Left lung (tissue), 14 donors: ENCODE measurements around the gene ADGRF1. TPM values are rescaled to one million over a fixed set of nuclear protein-coding genes. Genes with fewer than 3 reads are reported as not detected.
"Not testable (repeated sequence)": the region's sequence is repeated elsewhere in the genome, so short reads cannot be mapped to it uniquely, and the experiment has no call there.

Experiments used
- ATAC-seq: fragments of 200-7000 bp; cut with Tn5 transposase; one replicate; pipeline ENCODE4 v1.9.1; 2020; ENCODE audit warnings: moderate library complexity
- DNase-seq, 4 donors: peaks; one replicate each; pipeline ENCODE4 v3.0.0-alpha.2; 2013 to 2020
- H3K27ac ChIP-seq, 2 donors: fragments of 200-600 bp; sonication (generic) in 1 of 2; one replicate each; pipeline versions ENCODE4 v1.5.0 to v1.8.0; 2020 to 2021
- H3K27me3 ChIP-seq, 2 donors: fragments of 200-600 bp; sonication (generic) in 1 of 2; one replicate each; pipeline versions ENCODE4 v1.5.0 to v1.8.0; 2020 to 2021
- H3K36me3 ChIP-seq, 2 donors: fragments of 200-600 bp; sonication (generic) in 1 of 2; one replicate each; pipeline versions ENCODE4 v1.5.0 to v1.8.0; 2020 to 2021
- H3K4me1 ChIP-seq, 2 donors: fragments of 200-600 bp; one replicate each; pipeline ENCODE4 v1.8.0; 2021
- H3K4me3 ChIP-seq, 2 donors: fragments of 200-600 bp; sonication (generic) in 1 of 2; one replicate each; pipeline versions ENCODE4 v1.5.0 to v1.8.0; 2020 to 2021; ENCODE audit warnings: mild to moderate bottlenecking in 1 of 2
- H3K9me3 ChIP-seq, 2 donors: fragments of 200-600 bp; sonication (generic) in 1 of 2; one replicate each; pipeline versions ENCODE4 v1.5.0 to v1.8.0; 2020 to 2021
- CTCF ChIP-seq, 2 donors: fragments of 200-600 bp; sonication (generic) in 1 of 2; IDR thresholded peaks; one replicate each; pipeline versions ENCODE4 v1.5.0 to v1.8.0; 2021; ENCODE audit warnings: antibody characterized with exemption in 2 of 2
- intact Hi-C, 2 donors: fragments of 100-400 bp; cut with DNase I; formaldehyde crosslinking; loops; one replicate each; pipeline versions ENCODE4 v1.11.2 to v1.14.2; 2022
- long read RNA-seq, 12 donors: library from polyadenylated mRNA in 2 of 12; unstranded in 2 of 12; transcript quantifications; one replicate each; pipeline ENCODE4 v2.0.0 and lab custom pipeline, GENCODE V29; 2019 to 2026
- polyA plus RNA-seq, 6 donors: library from polyadenylated mRNA; unstranded; fragments of 120-200 nt; gene quantifications; one replicate each; pipeline ENCODE4 v1.2.1, GENCODE V29; 2013; ENCODE audit not compliant: insufficient read length in 6 of 6
- total RNA-seq, 2 donors: library from RNA; stranded (reverse); fragmentation: NEBNext Ultra II Directional; extraction: Animal tissue kit (Norgen Biotek cat#: 25700); gene quantifications; one replicate each; pipeline ENCODE4 v1.2.1, GENCODE V29; 2021
- donor health status: DM: no; HTN: yes; CAD: no.
- donor health status: DM: no; HTN: no; CAD: no.

ADGRF1 gene
- total RNA-seq = 10 to 100 TPM; 29.6 to 30.0 TPM
- polyA plus RNA-seq = under 1 TPM; 0.21 to 0.45 (median 0.38) TPM
- long read RNA-seq, donor 1 = 0 reads
- long read RNA-seq, donor 2 = 0 reads
- long read RNA-seq, donor 3 = 0 reads
- long read RNA-seq, donor 4, partial matches to known transcripts = 6 of 9 reads
- long read RNA-seq, donor 4, other reads (novel, unspliced or antisense) = 3 of 9 reads
- long read RNA-seq, donor 5 = 0 reads
- long read RNA-seq, donor 6 = 0 reads
- long read RNA-seq, donor 7 = 0 reads
- long read RNA-seq, donor 8 = 0 reads
- long read RNA-seq, donor 9 = 0 reads
- long read RNA-seq, donor 10, full-length matches to known transcripts = 1 of 4 reads
- long read RNA-seq, donor 10, partial matches to known transcripts = 3 of 4 reads
- long read RNA-seq, donor 10, other reads (novel, unspliced or antisense) = 0 of 4 reads
- long read RNA-seq, donor 11 = 0 reads
- long read RNA-seq, donor 12 = 0 reads

- Histone ChIP-seq H3K27ac (peak within 1 kb of the TSS; percentile 11 to 35), H3K27me3 (no peaks in the 10 kb centered on the region), H3K36me3 (no peaks in the 10 kb centered on the region), H3K4me1 (peaks cover 6 to 13% of the 10 kb centered on the region in 2 donors), H3K4me3 (peak within 1 kb of the TSS in 1 of 2 donors; percentile 25), H3K9me3 (no peaks in the 10 kb centered on the region)
- DNase-seq (peak in 1 of 4 donors; percentile 46), ATAC-seq (peak; percentile 77)
- TF ChIP-seq CTCF (IDR thresholded peaks at IDR 0.05) = no peak
- intact Hi-C loops = no loop called here
Measured at GRCh38 chr6:47042275-47042791, at the start of gene ADGRF1. TSS of gene ADGRF1 (minus strand) at chr6:47042332. CDS start at chr6:47029061, 13,271 bp downstream.

GRCh38 chr6:47090881-47091280, 48.7 kb upstream of the ADGRF1 start:
- Histone ChIP-seq H3K36me3 (no peaks in the 10 kb centered on the region), H3K27me3 (no peaks in the 10 kb centered on the region), H3K27ac (no peak overlapping the region), H3K4me1 (peaks cover 0 to 7% of the 10 kb centered on the region in 2 donors), H3K9me3 (no peaks in the 10 kb centered on the region), H3K4me3 (no peak overlapping the region)
- ATAC-seq (no peak), DNase-seq (no peak)
- intact Hi-C loops = no loop called here
- TF ChIP-seq CTCF (IDR thresholded peaks at IDR 0.05) = no peak

GRCh38 chr6:47089473-47089872, 47.3 kb upstream of the ADGRF1 start:
- H3K4me1 ChIP-seq, DNase-seq, H3K36me3 ChIP-seq, H3K9me3 ChIP-seq, H3K27ac ChIP-seq, H3K27me3 ChIP-seq, ATAC-seq, H3K4me3 ChIP-seq, intact Hi-C loops: not testable (repeated sequence)

GRCh38 chr6:47086051-47086770, 44.1 kb upstream of the ADGRF1 start:
- H3K9me3 ChIP-seq = no peaks in the 10 kb centered on the region
- H3K36me3 ChIP-seq = no peaks in the 10 kb centered on the region
- no peak for ATAC-seq
- H3K27me3 ChIP-seq = no peaks in the 10 kb centered on the region
- intact Hi-C loops = no loop called here
- H3K4me1 ChIP-seq = peaks cover 12 to 21% of the 10 kb centered on the region in 2 donors
- no peak overlapping the region for H3K4me3 ChIP-seq
- no peak for DNase-seq
- no peak for TF ChIP-seq CTCF (IDR thresholded peaks at IDR 0.05)
- H3K27ac ChIP-seq = no peak overlapping the region

- Histone ChIP-seq H3K27me3 (no peaks in the 10 kb centered on the region), H3K36me3 (no peaks in the 10 kb centered on the region), H3K27ac (no peak overlapping the region), H3K9me3 (no peaks in the 10 kb centered on the region), H3K4me1 (peaks cover 12 to 21% of the 10 kb centered on the region in 2 donors), H3K4me3 (no peak overlapping the region)
- DNase-seq (no peak), ATAC-seq (peak; percentile 51)
- TF ChIP-seq CTCF (IDR thresholded peaks at IDR 0.05) = no peak
- intact Hi-C loops = no loop called here
Measured at GRCh38 chr6:47084610-47085009, 42.5 kb upstream of the ADGRF1 start.
